ENCODE results near the gene PAX5. TPM values are rescaled to one million over a fixed set of nuclear protein-coding genes. Genes with fewer than 3 reads are reported as not detected.
A peak's percentile ranks its signal among the peaks of the same experiment; 100 is the strongest.

Gene PAX5
- total and polyA plus RNA-seq, 2 donors (not counting 1 experiment from before 2014, with no cell fraction given) = not detected

DNA sequence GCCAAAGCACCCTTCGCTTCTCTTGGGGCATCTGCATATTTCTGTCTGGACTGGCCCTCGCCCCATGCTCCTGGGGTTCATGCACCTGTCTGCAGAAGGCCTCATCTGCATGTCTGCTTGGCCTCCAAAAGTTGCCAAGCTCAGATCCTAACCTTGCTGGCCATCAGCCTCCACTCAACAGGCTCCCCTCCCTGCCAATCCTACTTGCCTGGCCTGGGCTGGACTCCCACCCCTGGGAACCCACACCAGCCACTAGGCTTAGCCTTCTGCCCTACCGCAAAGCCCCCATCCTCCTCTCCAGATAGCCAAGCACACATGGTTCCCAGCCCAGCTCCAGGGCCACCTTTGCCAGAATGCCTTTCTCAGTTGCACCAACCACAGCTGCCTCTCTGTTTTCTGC lies 159.8 kb downstream of the PAX5 start:
- H2AFZ ChIP-seq (ENCODE audit: low read length) = no peak overlapping the region

DNA sequence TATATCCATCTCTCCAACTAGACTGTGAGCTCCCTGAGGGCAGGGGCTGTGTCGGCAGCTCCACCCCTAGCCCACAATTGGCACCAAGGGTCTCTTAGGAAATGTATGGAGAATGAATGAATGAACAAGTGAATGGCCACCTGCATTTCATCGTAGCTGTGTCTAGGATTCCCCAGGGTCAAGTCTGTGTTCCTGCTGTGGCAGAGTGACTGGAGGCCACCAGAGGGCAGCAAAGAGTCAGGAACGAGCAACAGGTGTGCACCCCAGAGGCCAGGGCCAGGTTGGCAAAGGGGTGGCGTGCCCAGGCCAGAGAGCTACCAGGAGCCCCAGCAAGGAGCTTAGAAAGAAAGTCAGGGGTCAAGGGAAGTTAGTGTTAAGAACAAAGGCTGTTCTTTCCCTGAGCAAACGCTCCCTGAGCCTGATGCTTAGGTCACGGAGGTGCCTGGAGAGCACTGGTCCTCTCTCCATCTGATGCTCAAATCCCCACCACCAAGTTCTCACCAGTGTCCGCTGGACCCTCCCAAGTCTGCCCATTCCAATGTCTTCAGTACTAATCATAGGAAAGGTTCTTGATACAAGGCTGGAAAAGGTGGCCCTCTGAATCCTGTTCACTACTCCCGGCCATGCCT lies 160.7 kb downstream of the PAX5 start:
- Histone ChIP-seq H3K4me3 (replicated peaks in 1 of 4; ENCODE audit: control extremely low read depth in 1 of 4, insufficient read depth in 1 of 4, low read depth in 3 of 4, low read length in 4 of 4) (no peak overlapping the region), H3K4me2 (ENCODE audit: extremely low read depth, insufficient read depth, low read length) (no peak overlapping the region), H3K9ac (ENCODE audit: insufficient read depth, low read length) (no peak overlapping the region), H2AFZ (ENCODE audit: low read length) (no peak overlapping the region), H3K9me3 (ENCODE audit: control insufficient read depth, insufficient read depth, low read depth, low read length) (no peaks in the 10 kb centered on the region), H3K4me1 (ENCODE audit: control insufficient read depth, extremely low read depth, insufficient read depth, low read length) (no peaks in the 10 kb centered on the region), H3K27me3 (ENCODE audit: control insufficient read depth, insufficient read depth, low read length) (peaks cover 5% of the 10 kb centered on the region), H3K36me3 (ENCODE audit: control insufficient read depth, insufficient read depth, low read length) (no peaks in the 10 kb centered on the region), H3K27ac (ENCODE audit: insufficient read depth, low read length) (no peak overlapping the region), H3K79me2 (ENCODE audit: control insufficient read depth, insufficient read depth, low read length) (no peaks in the 10 kb centered on the region), H4K20me1 (ENCODE audit: control insufficient read depth, extremely low read depth, insufficient read depth, low read length) (no peaks in the 10 kb centered on the region)
- TF ChIP-seq EZH2 (IDR thresholded peaks at IDR 0.05; ENCODE audit: low read length, missing control alignments) = no peak
- TF ChIP-seq, protein P1, sequence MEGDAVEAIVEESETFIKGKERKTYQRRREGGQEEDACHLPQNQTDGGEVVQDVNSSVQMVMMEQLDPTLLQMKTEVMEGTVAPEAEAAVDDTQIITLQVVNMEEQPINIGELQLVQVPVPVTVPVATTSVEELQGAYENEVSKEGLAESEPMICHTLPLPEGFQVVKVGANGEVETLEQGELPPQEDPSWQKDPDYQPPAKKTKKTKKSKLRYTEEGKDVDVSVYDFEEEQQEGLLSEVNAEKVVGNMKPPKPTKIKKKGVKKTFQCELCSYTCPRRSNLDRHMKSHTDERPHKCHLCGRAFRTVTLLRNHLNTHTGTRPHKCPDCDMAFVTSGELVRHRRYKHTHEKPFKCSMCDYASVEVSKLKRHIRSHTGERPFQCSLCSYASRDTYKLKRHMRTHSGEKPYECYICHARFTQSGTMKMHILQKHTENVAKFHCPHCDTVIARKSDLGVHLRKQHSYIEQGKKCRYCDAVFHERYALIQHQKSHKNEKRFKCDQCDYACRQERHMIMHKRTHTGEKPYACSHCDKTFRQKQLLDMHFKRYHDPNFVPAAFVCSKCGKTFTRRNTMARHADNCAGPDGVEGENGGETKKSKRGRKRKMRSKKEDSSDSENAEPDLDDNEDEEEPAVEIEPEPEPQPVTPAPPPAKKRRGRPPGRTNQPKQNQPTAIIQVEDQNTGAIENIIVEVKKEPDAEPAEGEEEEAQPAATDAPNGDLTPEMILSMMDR (conservative IDR thresholded peaks at IDR 0.05 in 1 of 2, IDR thresholded peaks at IDR 0.05 in 1 of 2; ENCODE audit: low read depth in 1 of 2, low read length in 2 of 2) = peak; percentile 87 to 94
- DNase-seq (ENCODE audit: low read depth in 2 of 2) = peak; percentile 34 to 56

More for the DNA sequence above, 159.8 kb downstream of the PAX5 start:
- H3K4me1 ChIP-seq (ENCODE audit: control insufficient read depth, extremely low read depth, insufficient read depth, low read length) = no peaks in the 10 kb centered on the region
- no peak overlapping the region for H3K9ac ChIP-seq (ENCODE audit: insufficient read depth, low read length)
- no peaks in the 10 kb centered on the region for H3K79me2 ChIP-seq (ENCODE audit: control insufficient read depth, insufficient read depth, low read length)
- H3K36me3 ChIP-seq (ENCODE audit: control insufficient read depth, insufficient read depth, low read length) = no peaks in the 10 kb centered on the region
- H3K27ac ChIP-seq (ENCODE audit: insufficient read depth, low read length) = no peak overlapping the region
- TF ChIP-seq, protein P1 (conservative IDR thresholded peaks at IDR 0.05 in 1 of 2, IDR thresholded peaks at IDR 0.05 in 1 of 2; ENCODE audit: low read depth in 1 of 2, low read length in 2 of 2) = no peak
- TF ChIP-seq EZH2 (IDR thresholded peaks at IDR 0.05; ENCODE audit: low read length, missing control alignments) = no peak
- H3K4me3 ChIP-seq (replicated peaks in 1 of 4; ENCODE audit: control extremely low read depth in 1 of 4, insufficient read depth in 1 of 4, low read depth in 3 of 4, low read length in 4 of 4) = no peak overlapping the region
- H3K27me3 ChIP-seq (ENCODE audit: control insufficient read depth, insufficient read depth, low read length) = no peaks in the 10 kb centered on the region
- no peaks in the 10 kb centered on the region for H3K9me3 ChIP-seq (ENCODE audit: control insufficient read depth, insufficient read depth, low read depth, low read length)
- H4K20me1 ChIP-seq (ENCODE audit: control insufficient read depth, extremely low read depth, insufficient read depth, low read length) = no peaks in the 10 kb centered on the region
- DNase-seq (ENCODE audit: low read depth in 2 of 2) = no peak
- H3K4me2 ChIP-seq (ENCODE audit: extremely low read depth, insufficient read depth, low read length) = no peak overlapping the region

DNA sequence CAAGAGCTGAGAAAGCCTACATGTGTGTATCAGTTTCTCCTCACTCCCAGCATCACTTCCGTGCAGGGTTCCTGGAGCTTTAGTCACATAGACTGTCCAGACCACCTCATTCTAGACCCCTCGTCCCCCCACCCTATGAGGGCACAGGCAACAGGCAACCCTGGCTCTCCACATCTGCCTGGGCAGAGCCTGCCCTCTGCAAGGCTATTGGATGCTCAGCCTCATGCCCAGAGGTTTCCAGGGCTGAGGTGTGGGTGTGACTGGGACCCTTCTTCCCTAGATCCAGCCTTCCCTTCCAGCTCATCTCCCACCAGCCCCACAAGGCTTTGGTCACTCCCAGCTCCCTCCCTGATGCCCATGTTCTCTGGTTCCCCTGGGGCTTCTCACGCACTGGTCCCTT lies 161.4 kb downstream of the PAX5 start:
- H3K4me3 ChIP-seq (replicated peaks in 1 of 4; ENCODE audit: control extremely low read depth in 1 of 4, insufficient read depth in 1 of 4, low read depth in 3 of 4, low read length in 4 of 4) = no peak overlapping the region
- H3K4me2 ChIP-seq (ENCODE audit: extremely low read depth, insufficient read depth, low read length) = no peak overlapping the region
- no peaks in the 10 kb centered on the region for H3K9me3 ChIP-seq (ENCODE audit: control insufficient read depth, insufficient read depth, low read depth, low read length)
- TF ChIP-seq EZH2 (IDR thresholded peaks at IDR 0.05; ENCODE audit: low read length, missing control alignments) = no peak
- TF ChIP-seq, protein P1 (conservative IDR thresholded peaks at IDR 0.05 in 1 of 2, IDR thresholded peaks at IDR 0.05 in 1 of 2; ENCODE audit: low read depth in 1 of 2, low read length in 2 of 2) = no peak
- H3K27me3 ChIP-seq (ENCODE audit: control insufficient read depth, insufficient read depth, low read length) = peaks cover 5% of the 10 kb centered on the region
- H3K4me1 ChIP-seq (ENCODE audit: control insufficient read depth, extremely low read depth, insufficient read depth, low read length) = no peaks in the 10 kb centered on the region
- DNase-seq (ENCODE audit: low read depth in 2 of 2) = no peak
- no peak overlapping the region for H3K27ac ChIP-seq (ENCODE audit: insufficient read depth, low read length)
- H2AFZ ChIP-seq (ENCODE audit: low read length) = no peak overlapping the region
- H4K20me1 ChIP-seq (ENCODE audit: control insufficient read depth, extremely low read depth, insufficient read depth, low read length) = no peaks in the 10 kb centered on the region
- H3K79me2 ChIP-seq (ENCODE audit: control insufficient read depth, insufficient read depth, low read length) = no peaks in the 10 kb centered on the region
- no peak overlapping the region for H3K9ac ChIP-seq (ENCODE audit: insufficient read depth, low read length)
- H3K36me3 ChIP-seq (ENCODE audit: control insufficient read depth, insufficient read depth, low read length) = no peaks in the 10 kb centered on the region
